Measurements from ENCODE around the gene HINT1. TPM values are rescaled to one million over a fixed set of nuclear protein-coding genes. Genes with fewer than 3 reads are reported as not detected.

Gene HINT1
- total RNA-seq, 1 experiment from 2014 or later, result 197 TPM

- Mint-ChIP-seq H3K36me3 (no peaks in the 10 kb centered on the region), H3K27me3 (ENCODE audit: low read depth) (no peaks in the 10 kb centered on the region), H3K4me3 (no peak overlapping the region), H3K27ac (0 out of 2 replicates have a peak overlapping the region, but pooled peaks have one; percentile 73), H3K4me1 (peaks cover 28% of the 10 kb centered on the region), H3K9me3 (no peaks in the 10 kb centered on the region)
- CTCF ChIA-PET, result no interaction called here
- TF ChIP-seq ZNF121 (CRISPR knock-in tag; IDR thresholded peaks at IDR 0.05), result no peak
- TF ChIP-seq NFE2L1 (CRISPR knock-in tag; IDR thresholded peaks at IDR 0.05), result no peak
- TF ChIP-seq GTF2I (CRISPR knock-in tag; conservative IDR thresholded peaks at IDR 0.05), result no peak
- no peak for TF ChIP-seq CREB1 (CRISPR knock-in tag; IDR thresholded peaks at IDR 0.05)
- POLR2A ChIA-PET, result no interaction called here
- no peak for DNase-seq (ENCODE audit: low spot score)
- peak; percentile 67 for ATAC-seq
These were observed 44.6 kb upstream of the HINT1 start for GRCh38 chr5:131209506-131210150.

- POLR2A ChIA-PET, result no interaction called here
These were observed 44.1 kb upstream of the HINT1 start for GRCh38 chr5:131209175-131209505.

GRCh38 chr5:131206772-131207171 lies 41.7 kb upstream of the HINT1 start:
- no peaks in the 10 kb centered on the region for H3K9me3 Mint-ChIP-seq
- TF ChIP-seq USF1 (CRISPR knock-in tag; IDR thresholded peaks at IDR 0.05) (no peak), HMGA2 (CRISPR knock-in tag; IDR thresholded peaks at IDR 0.05) (no peak), E2F5 (CRISPR knock-in tag; IDR thresholded peaks at IDR 0.05) (no peak), CREM (CRISPR knock-in tag; IDR thresholded peaks at IDR 0.05) (no peak), STAT6 (CRISPR knock-in tag; conservative IDR thresholded peaks at IDR 0.05; ENCODE audit: low read depth) (no peak), GABPB1 (CRISPR knock-in tag; IDR thresholded peaks at IDR 0.05) (no peak), ATF6 (CRISPR knock-in tag; IDR thresholded peaks at IDR 0.05) (no peak), ZMAT4 (CRISPR knock-in tag; IDR thresholded peaks at IDR 0.05) (no peak), RELA (CRISPR knock-in tag; IDR thresholded peaks at IDR 0.05; ENCODE audit: borderline replicate concordance) (no peak), AFF4 (CRISPR knock-in tag; IDR thresholded peaks at IDR 0.05; ENCODE audit: borderline replicate concordance) (no peak), HMGXB4 (CRISPR knock-in tag; IDR thresholded peaks at IDR 0.05) (no peak), RORB (CRISPR knock-in tag; IDR thresholded peaks at IDR 0.05) (no peak), MLX (CRISPR knock-in tag; IDR thresholded peaks at IDR 0.05) (no peak)
- peak overlapping the region; percentile 24; the same call in 1 of the 2 replicates for H3K27ac Mint-ChIP-seq
- no peaks in the 10 kb centered on the region for H3K36me3 Mint-ChIP-seq
- H3K4me1 Mint-ChIP-seq, result peaks cover 28% of the 10 kb centered on the region
- ChIA-PET CTCF (interaction anchor here (1.5 kb wide), 1 partner anchor 175 kb away, joined by 3 read pairs; no protein-coding TSS in a partner anchor), POLR2A (no interaction called here)
- no peaks in the 10 kb centered on the region for H3K27me3 Mint-ChIP-seq (ENCODE audit: low read depth)
- DNase-seq (ENCODE audit: low spot score) (no peak), ATAC-seq (no peak)
- H3K4me3 Mint-ChIP-seq, result no peak overlapping the region

More at GRCh38 chr5:131209175-131209505, 44.1 kb upstream of the HINT1 start:
- no peak for DNase-seq (ENCODE audit: low spot score)
- H3K36me3 Mint-ChIP-seq, result no peaks in the 10 kb centered on the region
- no peak for TF ChIP-seq OVOL2 (CRISPR knock-in tag; IDR thresholded peaks at IDR 0.05; ENCODE audit: borderline replicate concordance)
- H3K9me3 Mint-ChIP-seq, result no peaks in the 10 kb centered on the region
- H3K27ac Mint-ChIP-seq, result peak overlapping the region; percentile 73; the same call in 1 of the 2 replicates
- H3K4me1 Mint-ChIP-seq, result peaks cover 28% of the 10 kb centered on the region
- H3K4me3 Mint-ChIP-seq, result no peak overlapping the region
- ATAC-seq, result peak; percentile 59
- no peaks in the 10 kb centered on the region for H3K27me3 Mint-ChIP-seq (ENCODE audit: low read depth)
- CTCF ChIA-PET, result no interaction called here

All from WTC11 (cell line).